GM21447 (cell line): ENCODE results near the gene MINDY4.

Experiments
- ATAC-seq: cut with Tn5 transposase; IDR thresholded peaks from one replicate; pipeline ENCODE4 v1.9.1; 2021; ENCODE audit not compliant: unreplicated experiment

Gene MINDY4

GRCh38 chr7:30898411-30898810 is 127.2 kb downstream of the MINDY4 start:
- ATAC-seq, result no peak

DNA sequence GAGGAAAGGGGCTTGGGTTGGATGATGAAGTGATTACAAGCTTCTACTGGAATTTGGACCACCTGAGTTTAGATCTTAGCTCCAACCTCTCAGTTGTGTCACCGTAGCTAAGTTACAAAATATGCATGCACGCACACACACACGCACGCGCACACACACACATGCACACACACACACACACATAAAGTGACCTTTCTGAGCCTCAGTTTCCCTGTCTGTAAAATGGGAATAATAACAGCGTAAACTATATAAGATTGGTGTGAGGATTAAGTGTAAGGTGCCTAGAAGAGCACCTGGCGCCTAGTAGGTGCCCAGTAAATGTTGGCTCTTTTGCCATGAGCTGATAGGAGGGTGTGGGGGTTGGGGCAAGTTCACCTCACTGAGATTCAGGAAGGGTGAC is 127.8 kb downstream of the MINDY4 start:
- no peak for ATAC-seq

GRCh38 chr7:30899630-30900029 is 128.4 kb downstream of the MINDY4 start:
- ATAC-seq, result no peak

DNA sequence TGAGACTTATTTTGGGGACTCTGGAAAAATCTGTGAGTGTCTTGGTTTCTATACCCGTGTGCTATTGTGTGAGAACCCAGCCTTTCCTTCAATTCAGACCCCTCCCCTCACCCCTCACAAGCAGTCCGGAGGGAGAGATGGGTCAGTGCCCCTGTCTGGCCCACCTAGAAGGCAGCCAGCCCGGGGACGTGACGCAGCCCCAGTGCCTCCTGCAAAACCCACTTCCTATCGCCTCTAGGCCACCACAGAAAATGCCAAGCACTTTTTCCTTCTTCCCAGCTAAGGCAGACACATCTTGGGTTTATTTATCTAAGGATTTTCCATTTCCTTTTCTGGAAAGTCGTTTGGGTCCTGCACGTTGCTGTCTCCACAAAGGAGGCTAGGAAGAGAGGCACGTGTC is 128.8 kb downstream of the MINDY4 start:
- ATAC-seq, result no peak

DNA sequence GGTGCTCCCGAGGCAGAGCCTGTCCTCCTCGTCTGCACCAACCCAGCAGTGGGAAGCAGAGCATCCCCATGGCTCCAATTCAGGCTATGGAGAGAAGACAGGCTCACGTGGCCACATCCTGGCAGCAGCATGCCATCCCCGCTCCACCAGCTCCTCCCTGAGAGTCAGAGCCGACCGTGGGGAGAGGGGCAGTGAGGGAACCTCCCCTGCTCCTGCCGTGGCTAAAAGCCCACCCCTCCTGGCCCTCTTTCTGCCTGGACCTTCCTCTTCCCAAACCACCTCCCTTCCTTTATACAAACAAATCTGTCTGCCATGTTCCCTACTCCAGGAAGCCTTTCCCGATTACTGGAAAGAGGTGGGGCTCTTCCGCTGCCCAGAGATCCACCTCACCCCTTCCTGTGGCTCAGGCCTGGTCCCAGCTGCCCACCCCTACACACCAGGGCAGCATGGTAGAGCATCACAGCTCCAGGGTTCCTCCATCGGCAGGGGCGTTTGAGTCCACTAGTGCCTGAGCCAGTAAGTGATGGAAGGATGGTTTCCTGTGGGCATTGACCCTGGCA is 129.7 kb downstream of the MINDY4 start:
- ATAC-seq, result no peak

DNA sequence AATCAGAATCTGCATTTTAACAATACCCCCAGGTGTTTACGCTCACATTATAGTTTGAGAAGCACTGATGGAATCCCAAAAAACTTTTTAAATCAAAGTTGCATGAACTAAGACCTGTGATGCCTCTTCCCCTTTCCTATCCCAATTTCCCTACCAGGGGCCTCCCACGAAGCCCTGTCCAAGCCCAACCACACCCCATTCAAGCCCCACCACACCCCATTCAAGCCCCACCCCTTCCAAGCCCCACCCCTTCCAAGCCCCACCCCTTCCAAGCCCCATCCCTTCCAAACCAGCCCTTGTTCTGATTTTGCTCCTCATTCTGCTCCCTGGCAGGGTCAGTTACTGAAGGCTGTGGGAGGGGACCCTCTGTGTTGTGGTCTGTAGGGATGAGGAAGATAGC is 130.6 kb downstream of the MINDY4 start:
- no peak for ATAC-seq

DNA sequence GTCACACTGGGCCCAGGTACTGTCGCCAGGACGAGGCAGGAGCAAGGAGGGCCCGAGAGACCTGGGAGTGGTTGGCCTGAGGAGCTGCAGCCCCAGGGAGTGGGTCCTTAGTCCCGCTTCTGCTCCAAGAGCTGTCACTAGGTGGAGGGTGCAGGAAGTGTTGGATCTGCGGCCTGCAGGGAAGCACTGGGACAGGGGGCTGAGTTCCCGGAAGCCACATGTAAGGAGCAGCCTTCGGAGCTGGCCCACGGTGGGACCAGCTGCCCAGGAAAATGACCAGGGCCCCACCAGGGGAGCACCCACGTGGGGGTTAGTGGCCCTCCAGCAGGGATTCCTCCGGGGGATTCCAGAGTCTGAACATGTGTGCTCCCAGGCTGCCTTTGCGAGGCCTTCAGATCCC is 131.2 kb downstream of the MINDY4 start:
- no peak for ATAC-seq

DNA sequence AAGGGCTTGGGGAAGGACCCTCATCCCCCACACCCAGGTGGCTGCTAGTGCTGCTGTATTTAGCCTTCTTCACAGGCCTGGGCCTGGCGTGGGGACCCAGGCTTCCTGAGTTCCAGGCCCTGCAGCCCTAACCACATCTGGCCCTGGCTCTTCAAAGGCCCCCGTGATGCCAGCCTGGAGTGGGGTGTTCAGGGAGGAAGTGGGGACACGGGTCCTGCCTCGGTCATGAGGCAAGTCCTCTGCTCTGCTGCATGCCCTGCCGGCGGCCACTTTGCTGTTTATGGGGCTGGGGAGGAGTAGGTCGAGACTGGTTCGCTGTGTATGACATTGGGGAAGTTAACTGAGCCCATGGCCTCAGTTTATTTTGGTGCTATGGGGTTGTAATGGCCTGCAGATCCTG is 131.9 kb downstream of the MINDY4 start:
- no peak for ATAC-seq

GRCh38 chr7:30904561-30904960 is 133.3 kb downstream of the MINDY4 start:
- ATAC-seq, result no peak

DNA sequence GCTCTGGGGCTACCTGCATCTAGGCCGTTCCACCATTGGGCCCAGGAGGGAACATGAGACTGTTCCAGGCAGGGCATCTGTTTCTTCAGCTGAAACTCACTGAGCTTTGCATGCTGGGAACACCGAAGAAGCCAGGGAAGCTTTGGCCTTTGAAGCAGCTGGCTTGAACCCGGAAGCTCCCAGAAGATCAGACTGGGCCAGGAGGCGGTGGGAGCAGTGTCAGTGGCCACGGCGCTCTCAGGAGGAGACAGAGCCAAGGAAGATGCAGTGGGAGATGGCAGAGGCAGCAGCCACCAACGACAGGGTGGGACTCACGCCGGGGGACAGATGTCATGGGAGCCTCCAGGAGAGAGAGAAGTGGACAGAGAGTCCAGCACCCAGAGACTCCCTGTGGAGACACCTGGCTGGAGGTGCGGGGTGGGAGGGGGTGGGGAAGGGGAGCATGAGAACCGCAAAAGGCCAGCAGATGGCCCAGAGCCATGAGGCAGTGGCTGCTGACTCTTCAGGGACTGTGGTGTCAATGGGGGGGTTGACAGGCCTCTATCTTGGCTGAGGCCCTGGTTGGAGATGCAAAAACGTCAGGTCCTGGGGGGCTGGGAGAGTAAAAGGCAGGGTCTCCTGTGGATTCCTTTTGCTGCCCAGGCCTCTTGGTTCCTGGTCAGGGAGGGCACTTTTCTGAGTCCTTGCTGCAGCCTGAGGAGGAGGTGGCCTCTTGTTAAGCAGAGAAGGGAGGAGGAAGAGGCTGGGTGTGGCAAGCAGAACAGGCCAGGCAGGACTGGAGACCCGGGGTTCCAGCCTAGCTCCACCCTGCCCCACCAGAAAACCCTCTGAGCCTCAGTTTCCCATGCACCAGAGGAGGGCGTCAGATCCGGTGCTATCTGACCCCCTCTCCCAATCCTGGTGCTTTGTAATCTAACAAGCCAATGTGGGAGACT is 134.1 kb downstream of the MINDY4 start:
- no peak for ATAC-seq

DNA sequence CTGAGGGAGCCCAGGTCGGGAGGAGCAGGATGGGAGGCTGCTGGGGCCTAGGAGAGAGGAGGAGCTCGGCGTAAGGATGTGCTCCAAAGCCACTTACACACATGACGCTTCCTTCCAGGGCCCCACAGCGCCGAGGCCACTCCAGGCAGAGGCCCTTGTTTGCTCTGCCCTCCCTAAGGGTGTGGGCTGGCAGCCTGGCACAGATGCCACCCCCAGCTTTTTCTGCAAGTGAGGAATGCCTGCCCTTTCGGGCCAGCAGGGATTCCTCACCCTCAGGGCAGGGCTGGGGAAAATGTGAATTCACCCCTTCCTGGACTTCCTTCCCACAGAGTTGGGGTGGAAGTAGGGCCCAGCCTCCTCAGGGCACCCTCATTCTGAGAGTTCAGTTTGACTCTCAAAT is 134.8 kb downstream of the MINDY4 start:
- ATAC-seq, result no peak

- ATAC-seq, result no peak
Measured at GRCh38 chr7:30906515-30907240, 135.5 kb downstream of the MINDY4 start.

DNA sequence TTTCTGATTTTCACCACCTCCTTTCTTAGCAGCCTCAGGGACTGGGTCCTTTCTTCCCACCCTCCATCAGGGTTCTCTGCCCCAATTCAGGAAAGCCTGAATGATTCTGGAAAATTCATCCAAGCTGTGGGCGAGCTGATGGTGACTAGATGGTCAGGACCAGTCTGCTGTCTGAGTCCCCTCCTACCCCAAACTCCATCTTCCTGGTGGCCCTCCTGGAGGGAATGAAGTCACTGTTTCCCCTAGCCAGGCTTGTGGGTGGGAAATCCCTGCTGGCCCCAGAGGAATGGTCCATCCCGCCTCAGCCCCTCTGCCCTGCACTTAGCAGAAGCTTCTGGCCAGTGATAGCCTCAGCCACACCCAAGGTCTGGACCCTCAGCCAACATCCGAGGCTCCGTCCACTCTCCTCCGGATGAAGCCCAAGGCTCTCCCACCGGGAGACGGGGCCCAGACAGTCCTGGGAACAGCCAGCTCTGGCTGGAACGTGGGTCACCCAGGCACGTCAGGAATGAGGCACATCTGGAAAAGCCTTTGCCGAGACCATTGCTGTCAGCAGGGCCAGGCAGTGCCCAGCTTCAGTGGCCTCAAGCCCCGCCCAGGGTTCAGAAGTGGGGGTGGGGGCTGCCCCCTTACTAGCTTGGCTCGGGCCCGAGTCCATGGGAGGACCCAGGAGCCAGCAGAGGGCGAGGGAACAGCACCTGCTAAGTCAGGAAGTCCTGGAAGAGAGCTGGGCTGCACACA is 136.5 kb downstream of the MINDY4 start:
- no peak for ATAC-seq

- no peak for ATAC-seq
Measured at GRCh38 chr7:30908681-30909080, 137.5 kb downstream of the MINDY4 start.

- no peak for ATAC-seq
Measured at GRCh38 chr7:30909431-30909830, 138.2 kb downstream of the MINDY4 start.

- no peak for ATAC-seq
Measured at GRCh38 chr7:30910411-30911073, 139.3 kb downstream of the MINDY4 start.

- no peak for ATAC-seq
Measured at GRCh38 chr7:30911133-30911532, 139.9 kb downstream of the MINDY4 start.

DNA sequence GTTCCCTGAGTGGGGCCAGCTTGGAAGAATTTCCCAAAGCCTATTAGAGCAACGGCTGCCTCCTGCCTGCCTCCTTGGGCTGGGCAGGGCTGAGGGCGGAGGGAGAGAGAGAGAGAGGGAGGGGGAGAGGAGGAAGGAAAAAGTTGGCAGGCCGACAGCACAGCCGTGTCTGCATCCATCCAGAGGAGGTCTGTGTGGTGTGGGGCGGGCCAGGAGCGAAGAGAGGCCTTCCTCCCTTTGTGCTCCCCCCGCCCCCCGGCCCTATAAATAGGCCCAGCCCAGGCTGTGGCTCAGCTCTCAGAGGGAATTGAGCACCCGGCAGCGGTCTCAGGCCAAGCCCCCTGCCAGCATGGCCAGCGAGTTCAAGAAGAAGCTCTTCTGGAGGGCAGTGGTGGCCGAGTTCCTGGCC is 140.3 kb downstream of the MINDY4 start, which contains the start of gene AQP1:
Gene AQP1 (plus strand): TSS at position 293 of the 409 bp plus-strand sequence. CDS start 57 bp downstream, at position 350.
- ATAC-seq, result no peak

DNA sequence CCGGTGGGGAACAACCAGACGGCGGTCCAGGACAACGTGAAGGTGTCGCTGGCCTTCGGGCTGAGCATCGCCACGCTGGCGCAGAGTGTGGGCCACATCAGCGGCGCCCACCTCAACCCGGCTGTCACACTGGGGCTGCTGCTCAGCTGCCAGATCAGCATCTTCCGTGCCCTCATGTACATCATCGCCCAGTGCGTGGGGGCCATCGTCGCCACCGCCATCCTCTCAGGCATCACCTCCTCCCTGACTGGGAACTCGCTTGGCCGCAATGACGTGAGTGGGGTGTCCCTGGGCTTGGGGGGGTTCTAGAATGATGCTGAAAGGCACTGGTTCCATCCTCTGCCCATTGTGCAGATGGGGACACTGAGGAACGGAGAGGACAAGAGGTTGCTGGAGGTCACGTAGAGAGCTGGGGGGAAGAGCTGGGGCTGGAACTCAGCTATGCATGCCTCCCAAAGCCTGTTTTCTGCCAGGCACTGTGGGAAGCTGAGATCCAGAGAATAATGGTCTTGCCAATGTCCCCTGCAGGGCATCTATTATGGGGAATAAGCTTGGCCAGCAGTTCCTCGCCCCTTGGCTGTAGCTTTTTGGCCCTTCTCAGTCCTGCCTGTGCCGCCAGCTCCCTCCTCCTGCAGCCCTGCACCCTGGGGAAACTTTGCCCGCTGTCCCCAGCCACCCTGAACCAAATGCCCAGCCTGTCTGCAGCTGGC is 141.0 kb downstream of the MINDY4 start:
- ATAC-seq, result no peak

GRCh38 chr7:30912731-30912985 is 141.4 kb downstream of the MINDY4 start:
- no peak for ATAC-seq
